ENCODE data around the gene CFAP20DC. TPM values are rescaled to one million over a fixed set of nuclear protein-coding genes. Genes with fewer than 3 reads are reported as not detected.

The CFAP20DC gene
- total RNA-seq, 1 experiment from 2014 or later, result 4.5 TPM

GRCh38 chr3:59040902-59041301, 8.9 kb downstream of the CFAP20DC start:
- no peaks in the 10 kb centered on the region for H3K9me3 Mint-ChIP-seq
- peaks cover 0 to 7% (median 1%) of the 10 kb centered on the region in 3 experiments; a peak in 2 of 7 replicates for H3K36me3 Mint-ChIP-seq (ENCODE audit: insufficient read depth in 1 of 3, low read depth in 3 of 3)

More at GRCh38 chr3:59040902-59041301, 8.9 kb downstream of the CFAP20DC start:
- Histone ChIP-seq H3K27me3 (ENCODE audit: insufficient read depth, low read length) (no peaks in the 10 kb centered on the region), H3K79me2 (ENCODE audit: insufficient read depth, low read length) (no peaks in the 10 kb centered on the region), H4K5ac (ENCODE audit: insufficient read length, low read depth, low read length) (no peak overlapping the region), H3K56ac (ENCODE audit: insufficient read length, low read depth, low read length) (no peak overlapping the region), H2BK20ac (ENCODE audit: low read depth, low read length, poor library complexity, severe bottlenecking) (no peak overlapping the region), H3K14ac (ENCODE audit: insufficient read depth, low read length) (no peak overlapping the region), H2BK12ac (ENCODE audit: insufficient read length, low read depth, low read length) (no peak overlapping the region), H3K4me2 (ENCODE audit: insufficient read depth, insufficient read length, low read length) (no peak overlapping the region), H3K79me1 (ENCODE audit: insufficient read depth, low read depth, low read length, poor library complexity, severe bottlenecking) (no peaks in the 10 kb centered on the region), H2BK120ac (ENCODE audit: low read depth, low read length, poor library complexity, severe bottlenecking) (no peak overlapping the region), H3K23me2 (ENCODE audit: insufficient read length, low read depth, low read length, poor library complexity, severe bottlenecking) (no peaks in the 10 kb centered on the region), H3K4me1 (ENCODE audit: insufficient read depth, low read length) (no peaks in the 10 kb centered on the region), H2BK5ac (ENCODE audit: insufficient read length, low read length) (no peak overlapping the region), H3K9me3 (ENCODE audit: control insufficient read depth, low read depth, low read length) (no peaks in the 10 kb centered on the region), H3K9ac (ENCODE audit: extremely low read depth, insufficient read length, low read length) (no peak overlapping the region), H2AK5ac (ENCODE audit: insufficient read length, low read length) (no peak overlapping the region), H3T11ph (ENCODE audit: low read length) (no peak overlapping the region), H3K27ac (ENCODE audit: insufficient read length, low read depth, low read length) (no peak overlapping the region), H4K20me1 (ENCODE audit: control insufficient read depth, insufficient read depth, insufficient read length) (no peaks in the 10 kb centered on the region), H4K8ac (replicated peaks; ENCODE audit: insufficient read length, low read depth, low read length) (no peak overlapping the region), H3K18ac (ENCODE audit: insufficient read length, low read depth, low read length) (no peak overlapping the region), H2AFZ (ENCODE audit: low read length) (no peak overlapping the region), H3K23ac (ENCODE audit: insufficient read length, low read depth, low read length) (no peak overlapping the region), H4K91ac (ENCODE audit: insufficient read length, low read depth, low read length) (no peak overlapping the region), H2BK15ac (ENCODE audit: low read depth, low read length) (no peak overlapping the region), H3K4ac (ENCODE audit: low read depth, low read length) (no peak overlapping the region)
- Mint-ChIP-seq H3K27me3 (ENCODE audit: low read depth) (no peaks in the 10 kb centered on the region), H3K4me3 (no peak overlapping the region), H3K4me1 (no peaks in the 10 kb centered on the region), H3K27ac (no peak overlapping the region)
- no peak for DNase-seq
- TF ChIP-seq CTCF (conservative IDR thresholded peaks at IDR 0.05), result no peak
